Right forelimb (tissue), 1 donor: ENCODE measurements around the gene FKRP.
"Not testable (repeated sequence)": the region's sequence is repeated elsewhere in the genome, so short reads cannot be mapped to it uniquely, and the experiment has no call there.

Experiments
- DNase-seq: peaks from one replicate; pipeline ENCODE4 v3.0.0-alpha.2; 2018

Gene FKRP

GRCh38 chr19:46786236-46787039 lies 40.6 kb downstream of the FKRP start:
- DNase-seq, result peak; percentile 85

GRCh38 chr19:46787040-46787330 lies 41.1 kb downstream of the FKRP start:
- DNase-seq, result no peak

- peak; percentile 63 for DNase-seq
Observed at GRCh38 chr19:46787331-46788261, 41.7 kb downstream of the FKRP start.

GRCh38 chr19:46788262-46788967 lies 42.6 kb downstream of the FKRP start, which contains the start of gene SLC1A5:
SLC1A5 (minus strand) TSS chr19:46788594; CDS start chr19:46787965, 629 bp downstream.
- DNase-seq, result peak; percentile 95

GRCh38 chr19:46788968-46789338 lies 43.1 kb downstream of the FKRP start:
- no peak for DNase-seq

GRCh38 chr19:46789371-46789770 lies 43.5 kb downstream of the FKRP start:
- no peak for DNase-seq

- DNase-seq, result no peak
Observed at GRCh38 chr19:46791944-46792343, 46.1 kb downstream of the FKRP start.

- DNase-seq, result no peak
Observed at GRCh38 chr19:46797881-46798280, 52.0 kb downstream of the FKRP start.

- DNase-seq, result no peak
Observed at GRCh38 chr19:46798713-46799112, 52.9 kb downstream of the FKRP start.

GRCh38 chr19:46802152-46802551 lies 56.3 kb downstream of the FKRP start:
- no peak for DNase-seq

- DNase-seq, result no peak
Observed at GRCh38 chr19:46803555-46803954, 57.7 kb downstream of the FKRP start.

- not testable (repeated sequence) for DNase-seq
Observed at GRCh38 chr19:46804432-46804831, 58.6 kb downstream of the FKRP start.

- DNase-seq, result no peak
Observed at GRCh38 chr19:46806656-46807055, 60.8 kb downstream of the FKRP start.
